ENCODE measurements around the gene RALGAPA2.
A peak's percentile ranks its signal among the peaks of the same experiment; 100 is the strongest.

The RALGAPA2 gene

GRCh38 chr20:20702330-20703245, 9.9 kb downstream of the RALGAPA2 start:
- H3K4me3 ChIP-seq (ENCODE audit: low read depth, low read length), result no peak overlapping the region
- in situ Hi-C loops (cut with HindIII; ENCODE audit: low sequenced_read_pairs), result no loop called here
- TF ChIP-seq CTCF (IDR thresholded peaks at IDR 0.05; ENCODE audit: low read depth, low read length), result no peak
- no peak for DNase-seq (ENCODE audit: low read depth, low spot score)

GRCh38 chr20:20699917-20700316, 12.5 kb downstream of the RALGAPA2 start:
- no peak overlapping the region for H3K4me3 ChIP-seq (ENCODE audit: low read depth, low read length)
- TF ChIP-seq CTCF (IDR thresholded peaks at IDR 0.05; ENCODE audit: low read depth, low read length), result no peak
- in situ Hi-C loops (cut with HindIII; ENCODE audit: low sequenced_read_pairs), result no loop called here
- DNase-seq (ENCODE audit: low read depth, low spot score), result no peak

- in situ Hi-C loops (cut with HindIII; ENCODE audit: low sequenced_read_pairs), result no loop called here
Measured at GRCh38 chr20:20699144-20699543, 13.3 kb downstream of the RALGAPA2 start.

GRCh38 chr20:20697325-20697845, 15.1 kb downstream of the RALGAPA2 start:
- in situ Hi-C loops (cut with HindIII; ENCODE audit: low sequenced_read_pairs), result no loop called here
- DNase-seq (ENCODE audit: low read depth, low spot score), result no peak
- no peak overlapping the region for H3K4me3 ChIP-seq (ENCODE audit: low read depth, low read length)
- TF ChIP-seq CTCF (IDR thresholded peaks at IDR 0.05; ENCODE audit: low read depth, low read length), result no peak

More at GRCh38 chr20:20699144-20699543, 13.3 kb downstream of the RALGAPA2 start:
- TF ChIP-seq CTCF (IDR thresholded peaks at IDR 0.05; ENCODE audit: low read depth, low read length), result no peak
- DNase-seq (ENCODE audit: low read depth, low spot score), result peak; percentile 64
- H3K4me3 ChIP-seq (ENCODE audit: low read depth, low read length), result no peak overlapping the region

- in situ Hi-C loops (cut with HindIII; ENCODE audit: low sequenced_read_pairs), result no loop called here
- DNase-seq (ENCODE audit: low read depth, low spot score), result no peak
- no peak overlapping the region for H3K4me3 ChIP-seq (ENCODE audit: low read depth, low read length)
- TF ChIP-seq CTCF (IDR thresholded peaks at IDR 0.05; ENCODE audit: low read depth, low read length), result no peak
Measured at GRCh38 chr20:20695250-20695816, 17.1 kb downstream of the RALGAPA2 start.

GRCh38 chr20:20694591-20694990, 17.9 kb downstream of the RALGAPA2 start:
- H3K4me3 ChIP-seq (ENCODE audit: low read depth, low read length), result no peak overlapping the region
- DNase-seq (ENCODE audit: low read depth, low spot score), result no peak
- TF ChIP-seq CTCF (IDR thresholded peaks at IDR 0.05; ENCODE audit: low read depth, low read length), result no peak
- in situ Hi-C loops (cut with HindIII; ENCODE audit: low sequenced_read_pairs), result no loop called here

Measured in astrocyte of the spinal cord (primary cell).